ENCODE results near the gene LFNG. TPM values are rescaled to one million over a fixed set of nuclear protein-coding genes. Genes with fewer than 3 reads are reported as not detected.

The LFNG gene
- total RNA-seq, 1 donor from 2014 or later, result 75.5 TPM

DNA sequence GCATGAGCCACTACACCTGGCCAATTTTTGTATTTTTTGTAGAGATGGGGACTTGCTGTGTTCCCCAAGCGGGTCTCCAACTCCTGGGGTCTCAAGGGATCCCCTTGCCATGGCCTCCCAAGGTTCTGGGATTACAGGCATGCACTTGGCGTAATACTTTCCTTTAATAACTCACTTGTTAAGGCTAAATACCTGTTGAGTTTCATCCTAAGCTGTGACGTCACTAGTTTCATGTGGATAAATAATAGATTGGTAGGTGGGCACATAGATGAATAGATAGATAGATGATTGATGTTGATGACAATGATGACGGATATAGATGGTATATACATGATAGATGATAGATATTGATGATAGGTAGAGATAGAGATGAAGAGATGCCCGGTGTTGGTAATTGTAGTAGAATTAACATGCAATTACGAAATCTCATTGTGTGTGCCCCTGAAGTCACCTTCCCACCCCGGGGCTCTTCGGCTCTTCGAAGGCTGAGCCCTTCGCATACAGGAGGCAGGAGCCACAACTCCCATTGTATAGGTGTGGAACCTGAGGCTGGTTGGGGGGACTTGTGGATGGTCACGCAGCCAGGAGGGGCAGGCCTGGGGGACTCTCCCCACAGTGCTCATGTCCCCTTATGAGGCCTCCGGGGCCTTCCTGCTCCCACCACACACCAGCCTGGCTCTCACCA is 45.9 kb upstream of the LFNG start:
- Mint-ChIP-seq H3K4me1 (ENCODE audit: low read depth, unreplicated experiment) (peaks cover 4% of the 10 kb centered on the region), H3K27ac (ENCODE audit: unreplicated experiment) (no peak overlapping the region), H3K36me3 (ENCODE audit: unreplicated experiment) (no peaks in the 10 kb centered on the region), H3K27me3 (ENCODE audit: unreplicated experiment) (peaks cover 6% of the 10 kb centered on the region), H3K4me3 (ENCODE audit: unreplicated experiment) (no peak overlapping the region), H3K9me3 (ENCODE audit: unreplicated experiment) (peaks cover 3% of the 10 kb centered on the region)
- no peak for DNase-seq
- TF ChIP-seq, protein P1, sequence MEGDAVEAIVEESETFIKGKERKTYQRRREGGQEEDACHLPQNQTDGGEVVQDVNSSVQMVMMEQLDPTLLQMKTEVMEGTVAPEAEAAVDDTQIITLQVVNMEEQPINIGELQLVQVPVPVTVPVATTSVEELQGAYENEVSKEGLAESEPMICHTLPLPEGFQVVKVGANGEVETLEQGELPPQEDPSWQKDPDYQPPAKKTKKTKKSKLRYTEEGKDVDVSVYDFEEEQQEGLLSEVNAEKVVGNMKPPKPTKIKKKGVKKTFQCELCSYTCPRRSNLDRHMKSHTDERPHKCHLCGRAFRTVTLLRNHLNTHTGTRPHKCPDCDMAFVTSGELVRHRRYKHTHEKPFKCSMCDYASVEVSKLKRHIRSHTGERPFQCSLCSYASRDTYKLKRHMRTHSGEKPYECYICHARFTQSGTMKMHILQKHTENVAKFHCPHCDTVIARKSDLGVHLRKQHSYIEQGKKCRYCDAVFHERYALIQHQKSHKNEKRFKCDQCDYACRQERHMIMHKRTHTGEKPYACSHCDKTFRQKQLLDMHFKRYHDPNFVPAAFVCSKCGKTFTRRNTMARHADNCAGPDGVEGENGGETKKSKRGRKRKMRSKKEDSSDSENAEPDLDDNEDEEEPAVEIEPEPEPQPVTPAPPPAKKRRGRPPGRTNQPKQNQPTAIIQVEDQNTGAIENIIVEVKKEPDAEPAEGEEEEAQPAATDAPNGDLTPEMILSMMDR (IDR thresholded peaks at IDR 0.05; ENCODE audit: partially characterized antibody, unreplicated experiment), result no peak

DNA sequence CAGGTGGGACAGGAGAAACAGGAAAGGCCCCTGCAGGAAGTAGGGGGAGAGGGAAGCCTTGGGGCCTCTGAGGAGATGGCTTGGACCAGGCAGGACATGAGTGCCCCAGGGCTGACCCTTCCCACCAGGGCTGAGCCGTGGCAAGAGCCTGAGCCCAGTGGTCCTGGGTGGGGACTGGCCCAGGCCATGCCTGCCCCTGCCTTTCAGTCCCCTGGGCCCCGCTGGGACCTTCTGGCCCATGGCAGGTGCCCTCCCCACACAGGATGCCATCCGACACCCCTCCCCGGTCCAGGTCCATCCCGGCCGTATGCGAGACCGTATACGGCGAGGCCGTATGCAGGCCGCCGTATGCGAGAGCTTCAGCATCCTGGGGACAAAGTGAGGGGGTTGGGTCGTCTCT is 45.4 kb upstream of the LFNG start:
- Mint-ChIP-seq H3K4me3 (ENCODE audit: unreplicated experiment) (no peak overlapping the region), H3K27ac (ENCODE audit: unreplicated experiment) (no peak overlapping the region), H3K27me3 (ENCODE audit: unreplicated experiment) (peaks cover 4% of the 10 kb centered on the region), H3K4me1 (ENCODE audit: low read depth, unreplicated experiment) (peaks cover 4% of the 10 kb centered on the region), H3K36me3 (ENCODE audit: unreplicated experiment) (no peaks in the 10 kb centered on the region), H3K9me3 (ENCODE audit: unreplicated experiment) (peaks cover 3% of the 10 kb centered on the region)
- TF ChIP-seq, protein P1 (IDR thresholded peaks at IDR 0.05; ENCODE audit: partially characterized antibody, unreplicated experiment), result no peak
- no peak for DNase-seq

DNA sequence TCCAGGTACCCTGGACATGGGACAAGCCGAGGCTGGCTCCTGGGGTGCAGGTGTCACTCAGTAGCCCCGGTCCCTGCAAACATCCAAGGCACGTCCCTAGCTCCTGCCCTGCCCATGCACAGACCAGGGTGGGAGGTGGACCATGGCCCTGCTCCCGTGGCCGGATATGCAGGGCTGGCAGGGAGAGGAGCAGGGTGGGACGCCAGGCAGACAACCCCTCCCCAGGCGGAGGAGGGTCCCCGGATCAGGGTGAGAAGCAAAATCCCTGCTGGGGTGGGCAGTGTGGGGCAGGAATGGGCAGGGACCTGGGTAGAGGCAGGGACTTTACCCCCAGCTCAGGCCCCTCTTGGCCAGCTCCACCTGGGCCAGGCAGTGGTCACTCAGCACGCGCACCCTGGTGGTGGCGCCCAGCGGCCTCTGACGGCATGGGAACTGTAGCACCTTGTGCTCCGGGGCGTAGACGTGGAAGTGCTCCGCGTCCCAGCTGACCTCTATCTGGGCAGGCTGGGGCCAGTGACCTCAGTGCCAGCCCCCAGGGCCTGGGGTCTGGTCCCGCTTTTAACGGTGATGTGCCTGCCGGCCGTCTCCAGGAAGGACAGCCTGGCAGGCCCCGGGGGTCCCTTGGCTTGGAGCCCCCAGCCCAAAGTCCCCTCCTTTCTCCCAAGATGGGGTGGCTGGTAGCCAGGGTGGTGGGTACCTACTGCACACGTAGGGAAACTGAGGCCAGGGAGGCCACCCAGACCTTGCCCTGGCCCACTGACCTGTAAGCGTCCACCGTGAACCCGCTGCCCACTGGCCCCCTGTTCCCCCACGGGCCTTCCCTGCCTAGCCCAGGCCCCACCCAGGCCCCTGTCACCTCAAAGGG is 44.5 kb upstream of the LFNG start:
- H3K9me3 Mint-ChIP-seq (ENCODE audit: unreplicated experiment), result no peaks in the 10 kb centered on the region
- H3K27ac Mint-ChIP-seq (ENCODE audit: unreplicated experiment), result no peak overlapping the region

DNA sequence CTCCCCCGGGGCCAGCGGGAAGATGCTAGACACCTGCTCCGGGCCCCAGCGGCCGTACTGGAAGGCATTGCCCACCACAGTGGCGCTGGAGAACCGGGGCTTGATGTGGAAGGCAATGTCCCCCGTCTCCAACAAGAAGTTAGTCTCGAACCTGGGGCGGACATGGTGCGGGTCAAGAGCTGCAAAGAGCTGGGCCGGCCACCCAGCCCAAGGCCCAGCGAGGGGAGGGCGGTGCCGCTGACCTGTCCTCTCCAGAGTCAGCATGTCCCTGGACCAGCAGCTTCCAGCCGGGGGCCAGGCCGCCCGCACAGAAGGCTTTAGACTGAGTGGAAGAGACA is 43.9 kb upstream of the LFNG start:
- no peak overlapping the region for H3K27ac Mint-ChIP-seq (ENCODE audit: unreplicated experiment)
- no peak for DNase-seq
- H3K9me3 Mint-ChIP-seq (ENCODE audit: unreplicated experiment), result no peaks in the 10 kb centered on the region
- peaks cover 2% of the 10 kb centered on the region for H3K27me3 Mint-ChIP-seq (ENCODE audit: unreplicated experiment)
- no peaks in the 10 kb centered on the region for H3K36me3 Mint-ChIP-seq (ENCODE audit: unreplicated experiment)
- peaks cover 4% of the 10 kb centered on the region for H3K4me1 Mint-ChIP-seq (ENCODE audit: low read depth, unreplicated experiment)
- TF ChIP-seq, protein P1 (IDR thresholded peaks at IDR 0.05; ENCODE audit: partially characterized antibody, unreplicated experiment), result no peak
- no peak overlapping the region for H3K4me3 Mint-ChIP-seq (ENCODE audit: unreplicated experiment)

More for the DNA sequence above, 44.5 kb upstream of the LFNG start:
- no peak for DNase-seq
- TF ChIP-seq, protein P1 (IDR thresholded peaks at IDR 0.05; ENCODE audit: partially characterized antibody, unreplicated experiment), result no peak
- Mint-ChIP-seq H3K4me1 (ENCODE audit: low read depth, unreplicated experiment) (peaks cover 4% of the 10 kb centered on the region), H3K27me3 (ENCODE audit: unreplicated experiment) (peaks cover 4% of the 10 kb centered on the region), H3K4me3 (ENCODE audit: unreplicated experiment) (no peak overlapping the region), H3K36me3 (ENCODE audit: unreplicated experiment) (no peaks in the 10 kb centered on the region)

DNA sequence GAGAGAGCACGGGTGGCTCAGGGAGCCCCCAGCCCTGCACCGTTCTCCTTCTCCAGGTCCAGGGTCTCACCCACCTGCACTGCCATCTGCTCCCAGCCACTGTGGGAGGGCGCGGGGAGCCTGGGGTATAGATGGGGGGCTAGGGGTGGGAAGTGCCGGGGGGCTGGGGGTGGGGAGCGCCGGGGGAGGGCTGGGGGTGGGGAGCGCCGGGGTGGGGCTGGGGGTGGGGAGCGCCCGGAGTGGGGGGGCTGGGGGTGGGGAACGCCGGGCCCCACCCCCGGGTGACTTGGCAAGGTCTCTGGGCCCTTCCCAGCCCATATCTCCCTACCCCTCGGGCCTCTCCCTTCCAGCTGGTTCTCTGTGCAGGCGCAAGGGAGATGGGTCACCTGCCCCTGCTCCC is 43.3 kb upstream of the LFNG start, which contains the start of gene GRIFIN:
GRIFIN (minus strand) TSS at position 101 of the 400 bp plus-strand sequence; CDS start at position 86, 15 bp downstream.
- Mint-ChIP-seq H3K4me3 (ENCODE audit: unreplicated experiment) (no peak within 1 kb of the TSS), H3K4me1 (ENCODE audit: low read depth, unreplicated experiment) (peaks cover 4% of the 10 kb centered on the region), H3K27ac (ENCODE audit: unreplicated experiment) (no peak within 1 kb of the TSS), H3K27me3 (ENCODE audit: unreplicated experiment) (peaks cover 4% of the 10 kb centered on the region), H3K9me3 (ENCODE audit: unreplicated experiment) (peaks cover 2% of the 10 kb centered on the region), H3K36me3 (ENCODE audit: unreplicated experiment) (no peaks in the 10 kb centered on the region)
- DNase-seq, result no peak
- TF ChIP-seq, protein P1 (IDR thresholded peaks at IDR 0.05; ENCODE audit: partially characterized antibody, unreplicated experiment), result no peak

All from glutamatergic neuron (in vitro differentiated cells).